Left renal cortex interstitium (tissue), 4 donors: ENCODE results near the gene PPM1L. TPM values are rescaled to one million over a fixed set of nuclear protein-coding genes. Genes with fewer than 3 reads are reported as not detected.

ENCODE experiments used
- DNase-seq, 4 donors: peaks; one replicate each; pipeline ENCODE4 v3.0.0-alpha.2; 2013; ENCODE audit warnings: low read depth in 4 of 4, low spot score in 2 of 4, missing footprints in 1 of 4
- polyA plus RNA-seq, 4 donors: library from polyadenylated mRNA; unstranded; fragments of 120-200 nt; gene quantifications; one replicate each; pipeline ENCODE4 v1.2.1, GENCODE V29; 2013; ENCODE audit not compliant: insufficient read length in 4 of 4

The PPM1L gene
- polyA plus RNA-seq, 4 donors: 6.5 to 9.2 (median 7.4) TPM

- no peak for DNase-seq
Measured at GRCh38 chr3:160804762-160805161, 48.7 kb downstream of the PPM1L start.

- no peak for DNase-seq
Measured at GRCh38 chr3:160806094-160806493, 50.1 kb downstream of the PPM1L start.

- no peak for DNase-seq
Measured at GRCh38 chr3:160806686-160807085, 50.7 kb downstream of the PPM1L start.

- no peak for DNase-seq
Measured at GRCh38 chr3:160808838-160809237, 52.8 kb downstream of the PPM1L start.

- no peak for DNase-seq
Measured at GRCh38 chr3:160809453-160809852, 53.4 kb downstream of the PPM1L start.

GRCh38 chr3:160810362-160811236, 54.6 kb downstream of the PPM1L start:
- no peak for DNase-seq

GRCh38 chr3:160811237-160811548, 55.2 kb downstream of the PPM1L start:
- no peak for DNase-seq

- no peak for DNase-seq
Measured at GRCh38 chr3:160812304-160812703, 56.3 kb downstream of the PPM1L start.

GRCh38 chr3:160815280-160815679, 59.2 kb downstream of the PPM1L start:
- DNase-seq: no peak

GRCh38 chr3:160820022-160820421, 64.0 kb downstream of the PPM1L start:
- no peak for DNase-seq

- no peak for DNase-seq
Measured at GRCh38 chr3:160820430-160820829, 64.4 kb downstream of the PPM1L start.

GRCh38 chr3:160822936-160823335, 66.9 kb downstream of the PPM1L start:
- DNase-seq: no peak

GRCh38 chr3:160825311-160825800, 69.3 kb downstream of the PPM1L start:
- DNase-seq: no peak

- DNase-seq: no peak
Measured at GRCh38 chr3:160826408-160826807, 70.4 kb downstream of the PPM1L start.

GRCh38 chr3:160826991-160827390, 71.0 kb downstream of the PPM1L start:
- DNase-seq: no peak

GRCh38 chr3:160827516-160827915, 71.5 kb downstream of the PPM1L start:
- DNase-seq: no peak

- DNase-seq: no peak
Measured at GRCh38 chr3:160828880-160829279, 72.8 kb downstream of the PPM1L start.

- no peak for DNase-seq
Measured at GRCh38 chr3:160829486-160830009, 73.5 kb downstream of the PPM1L start.

- DNase-seq: no peak
Measured at GRCh38 chr3:160830796-160831195, 74.8 kb downstream of the PPM1L start.

GRCh38 chr3:160831401-160831800, 75.4 kb downstream of the PPM1L start:
- DNase-seq: no peak

GRCh38 chr3:160837394-160837980, 81.5 kb downstream of the PPM1L start:
- no peak for DNase-seq

- no peak for DNase-seq
Measured at GRCh38 chr3:160840590-160840989, 84.6 kb downstream of the PPM1L start.
